Breast epithelium (tissue), 4 donors: ENCODE measurements around the gene ZNF345. TPM values are rescaled to one million over a fixed set of nuclear protein-coding genes. Genes with fewer than 3 reads are reported as not detected.

Experiments
- DNase-seq, 2 donors: peaks; one replicate each; pipeline ENCODE4 v3.0.0-alpha.2; 2019; ENCODE audit warnings: low spot score in 2 of 2
- H3K27ac ChIP-seq, 2 donors: fragments of 200-600 bp; sonication (generic) in 1 of 2; one replicate each; pipeline ENCODE4 v1.5.1; 2016 to 2019; ENCODE audit warnings: mild to moderate bottlenecking in 1 of 2
- H3K27me3 ChIP-seq, 2 donors: fragments of 200-600 bp; sonication (generic) in 1 of 2; one replicate each; pipeline versions ENCODE4 v1.5.1 to v1.6.0; 2017 to 2019; ENCODE audit warnings: control low read depth in 1 of 2, mild to moderate bottlenecking in 1 of 2
- H3K36me3 ChIP-seq: fragments of 200-600 bp; one replicate; pipeline ENCODE4 v1.5.1; 2019
- H3K4me1 ChIP-seq, 2 donors: fragments of 200-600 bp; sonication (generic); one replicate each; pipeline ENCODE4 v1.5.1; 2016 to 2019; ENCODE audit warnings: control low read depth in 1 of 2
- H3K4me3 ChIP-seq, 3 donors: fragments of 200-600 bp; sonication (generic); 1 replicate in 2 of 3; 2 replicates in 1 of 3; pipeline ENCODE4 v1.5.1; 2016 to 2019; ENCODE audit warnings: mild to moderate bottlenecking in 3 of 3, moderate library complexity in 2 of 3
- H3K9me3 ChIP-seq, 2 donors: fragments of 200-600 bp; sonication (generic) in 1 of 2; one replicate each; pipeline ENCODE4 v1.5.1; 2016 to 2019; ENCODE audit warnings: control low read depth in 1 of 2
- CTCF ChIP-seq, 3 donors: fragments of 450-650 bp; IDR thresholded peaks; one replicate each; pipeline ENCODE4 v1.5.1; 2016 to 2017; ENCODE audit warnings: antibody characterized with exemption in 3 of 3, mild to moderate bottlenecking in 3 of 3, moderate library complexity in 3 of 3
- POLR2A ChIP-seq: fragments of 450-650 bp; IDR thresholded peaks from one replicate; pipeline ENCODE4 v1.6.1; 2016; ENCODE audit warnings: antibody characterized with exemption, mild to moderate bottlenecking, moderate library complexity
- POLR2AphosphoS5 ChIP-seq, 3 donors: sonication (generic); formaldehyde crosslinking; IDR thresholded peaks; one replicate each; pipeline ENCODE4 v1.6.1; 2017; ENCODE audit warnings: antibody characterized with exemption in 3 of 3
- intact Hi-C: fragments of 100-400 bp; cut with DNase I; formaldehyde crosslinking; loops from one replicate; pipeline ENCODE4 v1.15.1; 2023; ENCODE audit warnings: low total_unique reads
- total RNA-seq, 3 donors: library from RNA; depleted of rRNA; stranded (reverse); fragments of >200 nt; gene quantifications; one replicate each; pipeline ENCODE4 v1.1.0, GENCODE V29; 2016

ZNF345 gene
- total RNA-seq, 3 donors from 2014 or later, result 8.6 to 13.6 (median 10.2) TPM

- Histone ChIP-seq H3K27ac (peak overlapping the region in 1 of 2 donors; percentile 92), H3K9me3 (no peaks in the 10 kb centered on the region), H3K36me3 (no peaks in the 10 kb centered on the region), H3K4me1 (no peaks in the 10 kb centered on the region), H3K27me3 (no peaks in the 10 kb centered on the region), H3K4me3 (no peak overlapping the region)
- TF ChIP-seq CTCF (IDR thresholded peaks at IDR 0.05), result no peak
- no peak for TF ChIP-seq POLR2AphosphoS5 (IDR thresholded peaks at IDR 0.05)
- no peak for TF ChIP-seq POLR2A
- intact Hi-C loops, result no loop called here
- DNase-seq, result no peak
Observed at GRCh38 chr19:36847968-36848367, 2.7 kb upstream of the ZNF345 start.

- no peaks in the 10 kb centered on the region for H3K4me1 ChIP-seq
- intact Hi-C loops, result no loop called here
- peaks cover 4 to 14% of the 10 kb centered on the region in 2 donors for H3K9me3 ChIP-seq
- no peaks in the 10 kb centered on the region for H3K36me3 ChIP-seq
- peak overlapping the region; percentile 92 to 94 for H3K27ac ChIP-seq
- no peaks in the 10 kb centered on the region for H3K27me3 ChIP-seq
- TF ChIP-seq CTCF (IDR thresholded peaks at IDR 0.05), result no peak
- TF ChIP-seq POLR2AphosphoS5 (IDR thresholded peaks at IDR 0.05), result peak in 2 of 3 donors; percentile 15 to 63
- DNase-seq, result peak; percentile 81 to 85
- peak overlapping the region; percentile 72 to 84 (median 79) for H3K4me3 ChIP-seq
Observed at GRCh38 chr19:36849701-36850558, 746 bp upstream of the ZNF345 start.

- no peaks in the 10 kb centered on the region for H3K4me1 ChIP-seq
- intact Hi-C loops, result no loop called here
- TF ChIP-seq CTCF (IDR thresholded peaks at IDR 0.05), result no peak
- no peak for TF ChIP-seq POLR2A
- no peak for TF ChIP-seq POLR2AphosphoS5 (IDR thresholded peaks at IDR 0.05)
- H3K4me3 ChIP-seq, result peak overlapping the region in 2 of 3 donors; percentile 79 to 84
- no peak for DNase-seq
- no peak overlapping the region for H3K27ac ChIP-seq
- H3K36me3 ChIP-seq, result no peaks in the 10 kb centered on the region
- no peaks in the 10 kb centered on the region for H3K27me3 ChIP-seq
- peaks cover 20 to 30% of the 10 kb centered on the region in 2 donors for H3K9me3 ChIP-seq
Observed at GRCh38 chr19:36851898-36852297, 1.2 kb downstream of the ZNF345 start.

GRCh38 chr19:36876993-36877938, 26.6 kb downstream of the ZNF345 start:
- no peak for TF ChIP-seq CTCF (IDR thresholded peaks at IDR 0.05)
- no peak for TF ChIP-seq POLR2AphosphoS5 (IDR thresholded peaks at IDR 0.05)
- TF ChIP-seq POLR2A, result no peak
- intact Hi-C loops, result no loop called here
- DNase-seq, result no peak
- Histone ChIP-seq H3K4me1 (no peaks in the 10 kb centered on the region), H3K4me3 (peak overlapping the region in 1 of 3 donors; percentile 9), H3K9me3 (peaks cover 81 to 100% of the 10 kb centered on the region in 2 donors), H3K27me3 (no peaks in the 10 kb centered on the region), H3K36me3 (peaks cover 49% of the 10 kb centered on the region), H3K27ac (no peak overlapping the region)
